Right kidney (tissue), 1 donor: ENCODE results near the gene RRAGD.

Source experiments
- DNase-seq: peaks from one replicate; pipeline ENCODE4 v3.0.0-alpha.2; 2016

RRAGD gene

GRCh38 chr6:89339565-89339964 lies 72.5 kb downstream of the RRAGD start:
- no peak for DNase-seq

GRCh38 chr6:89335164-89335563 lies 76.9 kb downstream of the RRAGD start:
- DNase-seq: no peak

- DNase-seq: no peak
Observed at GRCh38 chr6:89330910-89331309, 81.2 kb downstream of the RRAGD start.

- DNase-seq: no peak
Observed at GRCh38 chr6:89328976-89329375, 83.1 kb downstream of the RRAGD start.

GRCh38 chr6:89324304-89324703 lies 87.8 kb downstream of the RRAGD start:
- DNase-seq: no peak

- DNase-seq: no peak
Observed at GRCh38 chr6:89323511-89323971, 88.5 kb downstream of the RRAGD start.

- DNase-seq: no peak
Observed at GRCh38 chr6:89321131-89321970, 90.7 kb downstream of the RRAGD start.

- no peak for DNase-seq
Observed at GRCh38 chr6:89320012-89320559, 92.0 kb downstream of the RRAGD start.

- DNase-seq: no peak
Observed at GRCh38 chr6:89317067-89317466, 95.0 kb downstream of the RRAGD start.

GRCh38 chr6:89315249-89315885 lies 96.7 kb downstream of the RRAGD start, which contains the start of gene GABRR2:
Gene GABRR2, minus strand, starts transcription at chr6:89315299. Its CDS starts 134 bp downstream, at chr6:89315165.
- no peak for DNase-seq

- DNase-seq: no peak
Observed at GRCh38 chr6:89314692-89315091, 97.4 kb downstream of the RRAGD start.
